ENCODE measurements around the gene DMRT3. TPM values are rescaled to one million over a fixed set of nuclear protein-coding genes. Genes with fewer than 3 reads are reported as not detected.

Gene DMRT3
- total and polyA plus RNA-seq, 2 donors = 0.05 to 0.21 TPM

GRCh38 chr9:974996-975739, 1.3 kb upstream of the DMRT3 start:
- Histone ChIP-seq H3K36me3 (ENCODE audit: control insufficient read depth in 2 of 2, insufficient read depth in 2 of 2, low read length in 1 of 2) (no peaks in the 10 kb centered on the region), H3K27ac (ENCODE audit: low read depth in 1 of 2, low read length in 1 of 2) (no peak overlapping the region), H3K27me3 (ENCODE audit: control insufficient read depth in 2 of 2, insufficient read depth in 1 of 2, low read length in 1 of 2) (peaks cover 89 to 99% of the 10 kb centered on the region in 2 donors), H3K9me3 (ENCODE audit: control insufficient read depth in 2 of 2, insufficient read depth in 1 of 2, low read length in 1 of 2) (peaks cover 6 to 21% of the 10 kb centered on the region in 2 donors), H3K4me3 (ENCODE audit: low read length in 2 of 2) (no peak overlapping the region), H3K4me1 (ENCODE audit: control insufficient read depth in 2 of 2, insufficient read depth in 2 of 2, low read length in 2 of 2) (peaks cover 3 to 7% of the 10 kb centered on the region in 2 donors)
- 17% methylated on average over 24 of the region's 24 CpGs for WGBS
- no peak for DNase-seq (ENCODE audit: low read depth in 6 of 9, low spot score in 9 of 9)

GRCh38 chr9:975740-976257, 656 bp upstream of the DMRT3 start:
- Histone ChIP-seq H3K27ac (ENCODE audit: low read depth in 1 of 2, low read length in 1 of 2) (no peak overlapping the region), H3K4me1 (ENCODE audit: control insufficient read depth in 2 of 2, insufficient read depth in 2 of 2, low read length in 2 of 2) (peaks cover 3 to 7% of the 10 kb centered on the region in 2 donors), H3K9me3 (ENCODE audit: control insufficient read depth in 2 of 2, insufficient read depth in 1 of 2, low read length in 1 of 2) (peaks cover 6 to 17% of the 10 kb centered on the region in 2 donors), H3K36me3 (ENCODE audit: control insufficient read depth in 2 of 2, insufficient read depth in 2 of 2, low read length in 1 of 2) (no peaks in the 10 kb centered on the region), H3K4me3 (ENCODE audit: low read length in 2 of 2) (no peak overlapping the region), H3K27me3 (ENCODE audit: control insufficient read depth in 2 of 2, insufficient read depth in 1 of 2, low read length in 1 of 2) (peaks cover 86 to 97% of the 10 kb centered on the region in 2 donors)
- no peak for DNase-seq (ENCODE audit: low read depth in 6 of 9, low spot score in 9 of 9)
- 9% methylated on average over 23 of the region's 23 CpGs for WGBS

GRCh38 chr9:976943-977837, 735 bp downstream of the DMRT3 start:
- H3K36me3 ChIP-seq (ENCODE audit: control insufficient read depth in 2 of 2, insufficient read depth in 2 of 2, low read length in 1 of 2) = no peaks in the 10 kb centered on the region
- peaks cover 81 to 97% of the 10 kb centered on the region in 2 donors for H3K27me3 ChIP-seq (ENCODE audit: control insufficient read depth in 2 of 2, insufficient read depth in 1 of 2, low read length in 1 of 2)
- WGBS = 4% methylated on average over 92 of the region's 92 CpGs
- no peak for DNase-seq (ENCODE audit: low read depth in 6 of 9, low spot score in 9 of 9)
- peaks cover 0 to 3% of the 10 kb centered on the region in 2 donors for H3K4me1 ChIP-seq (ENCODE audit: control insufficient read depth in 2 of 2, insufficient read depth in 2 of 2, low read length in 2 of 2)
- H3K4me3 ChIP-seq (ENCODE audit: low read length in 2 of 2) = no peak overlapping the region
- H3K9me3 ChIP-seq (ENCODE audit: control insufficient read depth in 2 of 2, insufficient read depth in 1 of 2, low read length in 1 of 2) = peaks cover 0 to 9% of the 10 kb centered on the region in 2 donors
- no peak overlapping the region for H3K27ac ChIP-seq (ENCODE audit: low read depth in 1 of 2, low read length in 1 of 2)

- no peak for DNase-seq (ENCODE audit: low read depth in 6 of 9, low spot score in 9 of 9)
- no peak overlapping the region for H3K4me3 ChIP-seq (ENCODE audit: low read length in 2 of 2)
- no peaks in the 10 kb centered on the region for H3K36me3 ChIP-seq (ENCODE audit: control insufficient read depth in 2 of 2, insufficient read depth in 2 of 2, low read length in 1 of 2)
- no peaks in the 10 kb centered on the region for H3K4me1 ChIP-seq (ENCODE audit: control insufficient read depth in 2 of 2, insufficient read depth in 2 of 2, low read length in 2 of 2)
- H3K9me3 ChIP-seq (ENCODE audit: control insufficient read depth in 2 of 2, insufficient read depth in 1 of 2, low read length in 1 of 2) = peaks cover 0 to 6% of the 10 kb centered on the region in 2 donors
- no peak overlapping the region for H3K27ac ChIP-seq (ENCODE audit: low read depth in 1 of 2, low read length in 1 of 2)
- whole genome bisulfite sequencing = 18% methylated on average over 19 of the region's 19 CpGs
- peaks cover 72 to 97% of the 10 kb centered on the region in 2 donors for H3K27me3 ChIP-seq (ENCODE audit: control insufficient read depth in 2 of 2, insufficient read depth in 1 of 2, low read length in 1 of 2)
Observed at GRCh38 chr9:977838-978830, 1.7 kb downstream of the DMRT3 start.

GRCh38 chr9:979983-980382, 3.5 kb downstream of the DMRT3 start:
- no peak overlapping the region for H3K27ac ChIP-seq (ENCODE audit: low read depth in 1 of 2, low read length in 1 of 2)
- no peaks in the 10 kb centered on the region for H3K36me3 ChIP-seq (ENCODE audit: control insufficient read depth in 2 of 2, insufficient read depth in 2 of 2, low read length in 1 of 2)
- H3K4me3 ChIP-seq (ENCODE audit: low read length in 2 of 2) = no peak overlapping the region
- WGBS = 27% methylated on average over 2 of the region's 2 CpGs
- H3K4me1 ChIP-seq (ENCODE audit: control insufficient read depth in 2 of 2, insufficient read depth in 2 of 2, low read length in 2 of 2) = no peaks in the 10 kb centered on the region
- H3K27me3 ChIP-seq (ENCODE audit: control insufficient read depth in 2 of 2, insufficient read depth in 1 of 2, low read length in 1 of 2) = peaks cover 58 to 87% of the 10 kb centered on the region in 2 donors
- peaks cover 0 to 6% of the 10 kb centered on the region in 2 donors for H3K9me3 ChIP-seq (ENCODE audit: control insufficient read depth in 2 of 2, insufficient read depth in 1 of 2, low read length in 1 of 2)
- DNase-seq (ENCODE audit: low read depth in 6 of 9, low spot score in 9 of 9) = no peak

GRCh38 chr9:980640-981039, 4.2 kb downstream of the DMRT3 start:
- H3K4me3 ChIP-seq (ENCODE audit: low read length in 2 of 2) = no peak overlapping the region
- H3K27me3 ChIP-seq (ENCODE audit: control insufficient read depth in 2 of 2, insufficient read depth in 1 of 2, low read length in 1 of 2) = peaks cover 52 to 81% of the 10 kb centered on the region in 2 donors
- WGBS = 9% methylated on average over 4 of the region's 4 CpGs
- H3K27ac ChIP-seq (ENCODE audit: low read depth in 1 of 2, low read length in 1 of 2) = no peak overlapping the region
- no peaks in the 10 kb centered on the region for H3K36me3 ChIP-seq (ENCODE audit: control insufficient read depth in 2 of 2, insufficient read depth in 2 of 2, low read length in 1 of 2)
- no peak for DNase-seq (ENCODE audit: low read depth in 6 of 9, low spot score in 9 of 9)
- peaks cover 0 to 6% of the 10 kb centered on the region in 2 donors for H3K9me3 ChIP-seq (ENCODE audit: control insufficient read depth in 2 of 2, insufficient read depth in 1 of 2, low read length in 1 of 2)
- no peaks in the 10 kb centered on the region for H3K4me1 ChIP-seq (ENCODE audit: control insufficient read depth in 2 of 2, insufficient read depth in 2 of 2, low read length in 2 of 2)

- DNase-seq (ENCODE audit: low read depth in 6 of 9, low spot score in 9 of 9) = no peak
- Histone ChIP-seq H3K9me3 (ENCODE audit: control insufficient read depth in 2 of 2, insufficient read depth in 1 of 2, low read length in 1 of 2) (peaks cover 0 to 6% of the 10 kb centered on the region in 2 donors), H3K36me3 (ENCODE audit: control insufficient read depth in 2 of 2, insufficient read depth in 2 of 2, low read length in 1 of 2) (no peaks in the 10 kb centered on the region), H3K4me3 (ENCODE audit: low read length in 2 of 2) (no peak overlapping the region), H3K27ac (ENCODE audit: low read depth in 1 of 2, low read length in 1 of 2) (no peak overlapping the region), H3K27me3 (ENCODE audit: control insufficient read depth in 2 of 2, insufficient read depth in 1 of 2, low read length in 1 of 2) (peaks cover 45 to 77% of the 10 kb centered on the region in 2 donors), H3K4me1 (ENCODE audit: control insufficient read depth in 2 of 2, insufficient read depth in 2 of 2, low read length in 2 of 2) (no peaks in the 10 kb centered on the region)
- WGBS = 11% methylated on average over 16 of the region's 16 CpGs
Observed at GRCh38 chr9:981491-981898, 5.0 kb downstream of the DMRT3 start.

GRCh38 chr9:982394-983230, 6.2 kb downstream of the DMRT3 start:
- WGBS = 59% methylated on average over 15 of the region's 15 CpGs
- no peak overlapping the region for H3K4me3 ChIP-seq (ENCODE audit: low read length in 2 of 2)
- peaks cover 0 to 6% of the 10 kb centered on the region in 2 donors for H3K9me3 ChIP-seq (ENCODE audit: control insufficient read depth in 2 of 2, insufficient read depth in 1 of 2, low read length in 1 of 2)
- H3K27ac ChIP-seq (ENCODE audit: low read depth in 1 of 2, low read length in 1 of 2) = no peak overlapping the region
- H3K36me3 ChIP-seq (ENCODE audit: control insufficient read depth in 2 of 2, insufficient read depth in 2 of 2, low read length in 1 of 2) = no peaks in the 10 kb centered on the region
- H3K27me3 ChIP-seq (ENCODE audit: control insufficient read depth in 2 of 2, insufficient read depth in 1 of 2, low read length in 1 of 2) = peaks cover 34 to 68% of the 10 kb centered on the region in 2 donors
- no peak for DNase-seq (ENCODE audit: low read depth in 6 of 9, low spot score in 9 of 9)
- H3K4me1 ChIP-seq (ENCODE audit: control insufficient read depth in 2 of 2, insufficient read depth in 2 of 2, low read length in 2 of 2) = no peaks in the 10 kb centered on the region
